KMS-11 (cell line): Measurements from ENCODE around the gene MED13L.
A peak's percentile ranks its signal among the peaks of the same experiment; 100 is the strongest.

Source experiments
- H2AFZ ChIP-seq: fragments of 200-600 bp; sonication (generic); 2 replicates; pipeline ENCODE4 v1.6.1; 2016; ENCODE audit warnings: antibody characterized with exemption, mixed run types, low read depth
- H3K27ac ChIP-seq: fragments of 200-600 bp; sonication (generic); 2 replicates; pipeline ENCODE4 v1.6.1; 2016; ENCODE audit warnings: mild to moderate bottlenecking, mixed run types
- H3K27me3 ChIP-seq: fragments of 200-600 bp; sonication (generic); 2 replicates; pipeline ENCODE4 v1.6.1; 2017; ENCODE audit warnings: mild to moderate bottlenecking, low read depth, mixed run types, moderate library complexity; ENCODE audit not compliant: insufficient read depth
- H3K36me3 ChIP-seq: fragments of 200-600 bp; sonication (generic); 2 replicates; pipeline ENCODE4 v1.6.1; 2017; ENCODE audit warnings: mild to moderate bottlenecking, mixed run types; ENCODE audit not compliant: insufficient read depth
- H3K4me1 ChIP-seq: fragments of 200-600 bp; sonication (generic); 2 replicates; pipeline ENCODE4 v1.6.1; 2016; ENCODE audit warnings: mild to moderate bottlenecking, low read depth, mixed run types; ENCODE audit not compliant: poor library complexity, severe bottlenecking
- H3K4me2 ChIP-seq: fragments of 200-600 bp; sonication (generic); 2 replicates; pipeline ENCODE4 v1.7.0; 2016; ENCODE audit warnings: mild to moderate bottlenecking, mixed run types
- H3K4me3 ChIP-seq: fragments of 200-600 bp; sonication (generic); IDR thresholded peaks from 2 replicates; pipeline ENCODE4 v1.6.1; 2017; ENCODE audit warnings: low read depth, low read length, mixed read lengths; ENCODE audit not compliant: insufficient read depth
- H3K79me2 ChIP-seq: fragments of 200-600 bp; sonication (generic); 2 replicates; pipeline ENCODE4 v1.6.1; 2016; ENCODE audit warnings: low read depth, mixed run types; ENCODE audit not compliant: insufficient read depth
- H3K9ac ChIP-seq: fragments of 200-600 bp; sonication (generic); 2 replicates; pipeline ENCODE4 v1.6.1; 2016; ENCODE audit warnings: mild to moderate bottlenecking, mixed run types
- H4K20me1 ChIP-seq: fragments of 200-600 bp; sonication (generic); 2 replicates; pipeline ENCODE4 v1.6.1; 2016; ENCODE audit warnings: mild to moderate bottlenecking, mixed run types; ENCODE audit not compliant: insufficient read depth
- CTCF ChIP-seq: fragments of 200-600 bp; sonication (generic); conservative IDR thresholded peaks from 2 replicates; pipeline ENCODE4 v1.6.1; 2017; ENCODE audit warnings: low read depth, mild to moderate bottlenecking, antibody characterized with exemption, low read length, moderate library complexity, mixed read lengths

Gene MED13L

DNA sequence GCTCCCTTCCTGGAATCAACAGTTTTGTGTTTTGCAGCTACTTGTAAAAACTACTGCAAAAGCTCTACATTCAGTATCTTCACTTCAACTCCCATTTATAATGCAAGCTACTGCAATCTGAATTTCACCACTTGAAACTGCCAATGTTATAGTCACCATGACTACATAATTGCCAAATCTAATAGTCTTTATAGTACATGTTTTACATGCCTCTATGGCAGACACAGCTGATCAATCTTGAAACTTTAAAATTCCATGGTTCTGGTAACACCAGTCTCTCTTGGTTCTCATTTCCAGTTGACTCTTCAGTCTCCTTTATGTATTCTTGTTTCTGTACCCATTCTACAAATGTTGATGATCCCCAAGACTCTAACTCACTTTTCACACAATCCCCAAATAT, 185.9 kb downstream of the MED13L start:
- no peaks in the 10 kb centered on the region for H3K27me3 ChIP-seq
- H3K79me2 ChIP-seq, result peaks cover 9% of the 10 kb centered on the region; the same call in 1 of the 2 replicates
- no peaks in the 10 kb centered on the region for H3K36me3 ChIP-seq
- H2AFZ ChIP-seq, result no peak overlapping the region
- H3K4me1 ChIP-seq, result peaks cover 35% of the 10 kb centered on the region
- H3K9ac ChIP-seq, result no peak overlapping the region
- no peaks in the 10 kb centered on the region for H4K20me1 ChIP-seq
- no peak overlapping the region for H3K27ac ChIP-seq
- H3K4me3 ChIP-seq, result no peak overlapping the region
- H3K4me2 ChIP-seq, result no peak overlapping the region
- no peak for TF ChIP-seq CTCF

GRCh38 chr12:116090516-116090915, 187.0 kb downstream of the MED13L start:
- peaks cover 20% of the 10 kb centered on the region; the same call in 1 of the 2 replicates for H3K79me2 ChIP-seq
- H3K27ac ChIP-seq, result no peak overlapping the region
- H3K4me3 ChIP-seq, result no peak overlapping the region
- no peaks in the 10 kb centered on the region for H4K20me1 ChIP-seq
- H2AFZ ChIP-seq, result no peak overlapping the region
- H3K4me1 ChIP-seq, result peaks cover 37% of the 10 kb centered on the region
- no peak overlapping the region for H3K9ac ChIP-seq
- H3K36me3 ChIP-seq, result no peaks in the 10 kb centered on the region
- TF ChIP-seq CTCF, result no peak
- H3K4me2 ChIP-seq, result no peak overlapping the region
- no peaks in the 10 kb centered on the region for H3K27me3 ChIP-seq

DNA sequence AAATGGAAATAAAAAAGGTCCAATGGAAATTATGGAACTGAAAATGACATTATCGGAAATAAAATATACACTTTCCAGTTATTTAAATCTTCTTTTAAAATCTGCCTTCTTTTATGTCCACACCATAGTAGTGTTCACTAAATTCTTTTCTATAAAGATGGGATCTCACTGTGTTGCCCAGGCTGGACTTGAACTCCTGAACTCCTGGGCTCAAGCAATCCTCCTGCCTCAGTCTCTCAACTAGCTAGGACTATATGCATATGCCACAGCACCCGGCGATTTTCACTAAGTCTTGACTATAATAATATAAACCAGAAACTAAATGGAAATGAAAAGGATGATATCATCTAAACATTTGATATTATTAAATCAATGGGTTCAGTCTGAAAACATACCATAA, 188.4 kb downstream of the MED13L start:
- no peak for TF ChIP-seq CTCF
- Histone ChIP-seq H3K9ac (no peak overlapping the region), H2AFZ (no peak overlapping the region), H3K36me3 (no peaks in the 10 kb centered on the region), H3K4me3 (no peak overlapping the region), H3K27me3 (no peaks in the 10 kb centered on the region), H3K27ac (no peak overlapping the region), H4K20me1 (no peaks in the 10 kb centered on the region), H3K79me2 (peaks cover 20% of the 10 kb centered on the region; the same call in 1 of the 2 replicates), H3K4me2 (peak overlapping the region; percentile 23; the same call in 1 of the 2 replicates), H3K4me1 (peaks cover 37% of the 10 kb centered on the region)

GRCh38 chr12:116087962-116088361, 189.5 kb downstream of the MED13L start:
- Histone ChIP-seq H3K9ac (no peak overlapping the region), H3K27ac (peak overlapping the region; percentile 33; the same call in 1 of the 2 replicates), H3K4me3 (no peak overlapping the region), H3K4me2 (peak overlapping the region; percentile 23; the same call in 1 of the 2 replicates), H3K79me2 (peaks cover 20% of the 10 kb centered on the region; the same call in 1 of the 2 replicates), H2AFZ (no peak overlapping the region), H4K20me1 (no peaks in the 10 kb centered on the region), H3K27me3 (no peaks in the 10 kb centered on the region), H3K36me3 (no peaks in the 10 kb centered on the region), H3K4me1 (peaks cover 37% of the 10 kb centered on the region)
- no peak for TF ChIP-seq CTCF
